Heart right ventricle (tissue), 16 donors: Measurements from ENCODE around the gene USO1. TPM values are rescaled to one million over a fixed set of nuclear protein-coding genes. Genes with fewer than 3 reads are reported as not detected.

Experiments
- ATAC-seq, 8 donors: fragments of 200-7000 bp; cut with Tn5 transposase; one replicate each; pipeline ENCODE4 v1.9.1; 2020; ENCODE audit warnings: mild to moderate bottlenecking in 8 of 8, moderate library complexity in 8 of 8, moderate number of reproducible peaks in 1 of 8
- DNase-seq, 2 donors: peaks; one replicate each; pipeline ENCODE4 v3.0.0-alpha.2; 2020
- H3K27ac ChIP-seq, 10 donors: fragments of 200-600 bp; sonication (generic) in 2 of 10; one replicate each; pipeline versions ENCODE4 v1.5.0 to v1.8.0; 2020 to 2022; ENCODE audit warnings: mild to moderate bottlenecking in 3 of 10
- H3K27me3 ChIP-seq, 7 donors: fragments of 200-600 bp; one replicate each; pipeline ENCODE4 v1.8.0; 2021 to 2022; ENCODE audit warnings: mild to moderate bottlenecking in 2 of 7
- H3K36me3 ChIP-seq, 9 donors: fragments of 200-600 bp; sonication (generic) in 1 of 9; one replicate each; pipeline versions ENCODE4 v1.5.0 to v1.8.0; 2020 to 2022; ENCODE audit warnings: mild to moderate bottlenecking in 2 of 9
- H3K4me1 ChIP-seq, 9 donors: fragments of 200-600 bp; sonication (generic) in 1 of 9; one replicate each; pipeline versions ENCODE4 v1.5.0 to v1.8.0; 2020 to 2022; ENCODE audit warnings: mild to moderate bottlenecking in 4 of 9
- H3K4me3 ChIP-seq, 10 donors: fragments of 200-600 bp; sonication (generic) in 2 of 10; one replicate each; pipeline versions ENCODE4 v1.5.0 to v1.8.0; 2020 to 2022; ENCODE audit warnings: mild to moderate bottlenecking in 7 of 10, moderate library complexity in 2 of 10
- H3K9me3 ChIP-seq, 11 donors: fragments of 200-600 bp in 10 of 11; sonication (generic) in 2 of 11; one replicate each; pipeline versions ENCODE4 v1.5.0 to v1.8.0; 2013 to 2022; ENCODE audit warnings: mild to moderate bottlenecking in 2 of 11, control low read depth in 1 of 11, moderate library complexity in 1 of 11
- WGBS, 2 donors: extraction: QIAGEN DNeasy Blood & Tissue Kit; methylation state at CpG; one replicate each; pipeline ENCODE4 v1.1.7; 2013; ENCODE audit warnings: inconsistent platforms in 1 of 2; 5-methylcytosine and 5-hydroxymethylcytosine counted together
- intact Hi-C, 10 donors: fragments of 100-400 bp; cut with DNase I; formaldehyde crosslinking; loops; one replicate each; pipeline versions ENCODE4 v1.11.1 to v1.14.2; 2022
- polyA plus RNA-seq, 2 donors: library from polyadenylated mRNA; stranded (reverse); fragments of 200-250 nt; gene quantifications; one replicate each; pipeline ENCODE4 v1.2.3, GENCODE V29; 2013
- total RNA-seq, 10 donors: library from RNA; stranded (reverse); fragmentation: NEBNext Ultra II Directional in 3 of 10; extraction: Animal tissue kit (Norgen Biotek cat#: 25700) in 3 of 10; gene quantifications; one replicate each; pipeline versions ENCODE4 v1.2.1 to v1.2.4, GENCODE V29; 2021 to 2023
- TF ChIP-seq, protein P1 (sequence below), 9 donors: fragments of 200-600 bp; sonication (generic) in 2 of 9; IDR thresholded peaks; one replicate each; pipeline versions ENCODE4 v1.5.0 to v1.8.0; 2021 to 2022; ENCODE audit warnings: antibody characterized with exemption in 9 of 9, mild to moderate bottlenecking in 5 of 9, moderate library complexity in 1 of 9
- donor health status: Arrhythmogenic right ventricular cardiomyopathy.
- donor health status: ischemic (EF 13 %, LVEDD 7.1; RV severe dilation, severe dysfunction).
- donor health status: healthy with polysubstance abuse.
- donor health status: DM: no; HTN: yes; CAD: no.
- donor health status: DM: no; HTN: no; CAD: no.
- donor health status: ischemic (EF 25% LVEDD 6.9; RV normal size, moderate dysfunction).
- donor health status: ischemic (EF 25% LVEDD 5.7; RV mildly dilated, moderate dysfunction).
- donor health status: healthy.
- donor health status: DM: yes; HTN: yes; CAD: no.
- donor health status: Ischemic cardiomyopathy.
- donor health status: ischemic (EF 35%, LVEDD 5.7; RV mildly dilated, moderate dysfunction).
- donor health status: nonischemic (EF 11% LVEDD 7.7; RV severe dilation, severe dysfunction).
- donor health status: DM: yes; HTN: yes; CAD: no.
- donor health status: PGD.
- donor health status: ischemic (EF 29% LVEDD 5.4; RV normal size, mild dysfunction).
- donor health status: nonischemic (EF 23%, LVEDD 6.1; RV moderate dilation, normal function).

USO1 gene
- total and polyA plus RNA-seq, 12 donors: 43.8 to 98.7 (median 79.6) TPM

DNA sequence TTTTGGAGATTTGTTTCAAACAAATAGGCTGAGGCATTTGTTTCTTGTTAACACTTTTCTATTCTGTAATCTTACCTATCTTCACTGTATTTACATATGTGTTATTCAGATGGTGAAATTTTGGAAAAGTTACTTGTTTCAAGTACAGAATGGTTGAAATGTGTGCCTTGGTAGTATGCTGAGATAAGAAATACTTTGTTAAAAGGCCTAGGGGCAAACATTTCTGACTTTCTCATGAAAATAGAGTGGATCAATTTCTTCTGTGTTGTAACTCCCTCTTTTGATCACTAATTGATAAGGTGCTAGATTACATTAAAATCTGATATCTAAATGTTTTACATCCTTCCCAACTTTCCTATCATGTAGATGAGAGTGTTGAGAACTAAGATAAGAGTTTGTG is 18.1 kb downstream of the USO1 start:
- intact Hi-C loops: no loop called here
- H3K27me3 ChIP-seq: no peaks in the 10 kb centered on the region
- no peak overlapping the region for H3K27ac ChIP-seq
- ATAC-seq (no peak), DNase-seq (no peak)
- H3K9me3 ChIP-seq: no peaks in the 10 kb centered on the region
- peaks cover 2 to 45% (median 33%) of the 10 kb centered on the region in 9 donors for H3K4me1 ChIP-seq
- no peak overlapping the region for H3K4me3 ChIP-seq
- TF ChIP-seq, protein P1, sequence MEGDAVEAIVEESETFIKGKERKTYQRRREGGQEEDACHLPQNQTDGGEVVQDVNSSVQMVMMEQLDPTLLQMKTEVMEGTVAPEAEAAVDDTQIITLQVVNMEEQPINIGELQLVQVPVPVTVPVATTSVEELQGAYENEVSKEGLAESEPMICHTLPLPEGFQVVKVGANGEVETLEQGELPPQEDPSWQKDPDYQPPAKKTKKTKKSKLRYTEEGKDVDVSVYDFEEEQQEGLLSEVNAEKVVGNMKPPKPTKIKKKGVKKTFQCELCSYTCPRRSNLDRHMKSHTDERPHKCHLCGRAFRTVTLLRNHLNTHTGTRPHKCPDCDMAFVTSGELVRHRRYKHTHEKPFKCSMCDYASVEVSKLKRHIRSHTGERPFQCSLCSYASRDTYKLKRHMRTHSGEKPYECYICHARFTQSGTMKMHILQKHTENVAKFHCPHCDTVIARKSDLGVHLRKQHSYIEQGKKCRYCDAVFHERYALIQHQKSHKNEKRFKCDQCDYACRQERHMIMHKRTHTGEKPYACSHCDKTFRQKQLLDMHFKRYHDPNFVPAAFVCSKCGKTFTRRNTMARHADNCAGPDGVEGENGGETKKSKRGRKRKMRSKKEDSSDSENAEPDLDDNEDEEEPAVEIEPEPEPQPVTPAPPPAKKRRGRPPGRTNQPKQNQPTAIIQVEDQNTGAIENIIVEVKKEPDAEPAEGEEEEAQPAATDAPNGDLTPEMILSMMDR (IDR thresholded peaks at IDR 0.05): no peak
- H3K36me3 ChIP-seq: peaks cover 0 to 31% (median 5%) of the 10 kb centered on the region in 9 donors

DNA sequence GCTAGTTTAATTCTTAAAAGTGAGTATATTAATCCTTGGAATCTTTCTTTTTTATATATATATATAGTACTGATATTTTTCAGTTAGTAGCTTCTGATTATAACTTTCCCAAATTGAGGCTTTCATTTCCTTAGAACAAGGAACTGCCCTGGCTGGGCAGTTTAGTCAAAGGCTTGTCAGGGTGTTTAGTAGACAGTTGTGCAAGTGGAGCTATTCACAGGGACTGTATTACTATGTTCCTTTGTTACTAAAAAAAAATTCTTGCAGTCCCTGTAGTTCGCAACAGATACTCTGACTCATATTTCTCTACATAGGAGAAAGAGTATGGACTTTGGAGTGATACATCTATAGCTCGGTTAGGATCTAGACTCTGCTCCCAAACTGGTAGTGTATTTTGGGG is 20.8 kb downstream of the USO1 start:
- no peaks in the 10 kb centered on the region for H3K9me3 ChIP-seq
- TF ChIP-seq, protein P1 (IDR thresholded peaks at IDR 0.05): no peak
- H3K4me1 ChIP-seq: peaks cover 2 to 42% (median 30%) of the 10 kb centered on the region in 9 donors
- intact Hi-C loops: loop anchor here in 1 of 10 donors (2.0 kb wide), 1 partner anchor 20 kb away; the partner anchor contains the start of gene USO1
- WGBS, 2 donors: 32 to 52% methylated on average over 2 of the region's 2 CpGs
- no peak overlapping the region for H3K4me3 ChIP-seq
- no peaks in the 10 kb centered on the region for H3K27me3 ChIP-seq
- H3K36me3 ChIP-seq: peaks cover 0 to 18% (median 2%) of the 10 kb centered on the region in 9 donors
- peak overlapping the region in 6 of 10 donors; percentile 8 to 53 (median 36) for H3K27ac ChIP-seq
- DNase-seq: no peak
- peak in 7 of 8 donors; percentile 61 to 94 (median 79) for ATAC-seq

DNA sequence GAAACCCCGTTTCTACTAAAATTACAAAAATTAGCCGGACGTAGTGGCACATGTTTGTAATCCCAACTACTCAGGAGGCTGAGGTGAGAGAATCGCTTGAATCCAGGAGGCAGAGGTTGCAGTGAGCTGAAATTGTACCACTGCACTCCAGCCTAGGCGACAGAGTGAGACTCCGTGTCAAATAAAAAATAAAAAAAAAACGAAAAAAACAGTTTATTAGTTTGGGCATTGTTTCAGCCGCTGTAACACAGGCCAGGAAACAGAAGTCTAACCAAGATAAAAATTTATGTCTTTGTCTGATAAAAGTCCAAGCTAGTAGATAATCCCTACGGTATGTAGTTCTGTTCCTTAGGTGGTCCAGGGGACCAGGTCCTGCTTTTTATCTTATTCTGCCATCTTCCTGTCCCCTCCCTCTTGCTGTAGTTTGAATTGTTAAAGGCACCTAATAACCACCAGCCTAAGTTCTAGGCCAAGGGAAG is 21.4 kb downstream of the USO1 start:
- WGBS, 2 donors: 56 to 65% methylated on average over 9 of the region's 9 CpGs
- TF ChIP-seq, protein P1 (IDR thresholded peaks at IDR 0.05): no peak
- Histone ChIP-seq H3K27ac (peak overlapping the region in 5 of 10 donors; percentile 12 to 53 (median 41)), H3K27me3 (no peaks in the 10 kb centered on the region), H3K4me3 (no peak overlapping the region), H3K9me3 (no peaks in the 10 kb centered on the region), H3K4me1 (peaks cover 2 to 42% (median 30%) of the 10 kb centered on the region in 9 donors), H3K36me3 (peaks cover 0 to 18% (median 0%) of the 10 kb centered on the region in 9 donors)
- DNase-seq (no peak), ATAC-seq (peak in 6 of 8 donors; percentile 27 to 61 (median 56))
- intact Hi-C loops: loop anchor here in 1 of 10 donors (2.0 kb wide), 1 partner anchor 21 kb away; the partner anchor contains the start of gene USO1

DNA sequence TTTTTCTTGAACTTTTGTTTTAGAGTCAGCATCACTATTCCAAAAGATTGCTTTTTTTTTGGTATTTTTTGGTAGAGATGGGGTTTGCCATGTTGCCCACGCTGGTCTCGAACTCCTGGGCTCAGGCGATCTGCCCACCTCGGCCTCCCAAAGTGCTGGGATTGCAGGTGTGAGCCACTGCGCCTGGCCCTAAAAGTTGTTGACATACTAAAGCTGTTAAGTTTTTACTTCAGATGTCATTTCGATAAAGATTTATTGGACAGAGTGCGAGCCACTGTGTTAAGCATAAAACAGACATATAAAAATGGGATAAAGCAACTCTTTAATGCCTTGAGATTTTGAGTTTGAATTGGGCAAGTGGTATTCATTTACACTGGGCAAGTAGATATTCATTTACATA is 28.3 kb downstream of the USO1 start:
- Histone ChIP-seq H3K27ac (no peak overlapping the region), H3K27me3 (no peaks in the 10 kb centered on the region), H3K4me3 (no peak overlapping the region), H3K36me3 (peaks cover 0 to 59% (median 25%) of the 10 kb centered on the region in 9 donors), H3K9me3 (peaks cover 0 to 7% (median 0%) of the 10 kb centered on the region in 11 donors), H3K4me1 (no peaks in the 10 kb centered on the region)
- TF ChIP-seq, protein P1 (IDR thresholded peaks at IDR 0.05): no peak
- 98 to 99% methylated on average over 7 of the region's 7 CpGs for WGBS, 2 donors
- no peak for ATAC-seq
- DNase-seq: no peak
- intact Hi-C loops: no loop called here
